Measurements from ENCODE around the gene RELT. TPM values are rescaled to one million over a fixed set of nuclear protein-coding genes. Genes with fewer than 3 reads are reported as not detected.

Gene RELT
- total and polyA plus RNA-seq, 9 of the 15 experiments (the other 6 are each of a cell fraction or from before 2014, with no cell fraction given) = 1.1 to 20.2 (median 7.4) TPM

DNA sequence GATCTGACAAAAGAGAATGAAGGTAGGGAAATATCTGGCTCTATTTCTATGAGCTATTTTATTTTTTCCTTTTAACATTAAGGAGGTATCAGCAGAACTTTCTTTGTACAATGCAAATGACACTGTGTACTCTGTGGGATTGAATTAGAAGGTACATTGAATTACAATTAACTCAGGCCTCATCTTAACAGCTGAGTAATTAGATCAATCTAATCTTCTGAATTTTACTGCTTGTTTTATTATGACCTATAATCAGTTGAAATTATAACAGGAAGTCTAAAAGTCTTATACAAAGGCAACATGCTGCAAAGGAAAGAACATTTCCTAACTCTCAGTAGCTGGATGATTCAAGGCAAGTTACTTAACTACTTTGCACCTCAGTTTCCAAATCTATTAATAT is 69.8 kb downstream of the RELT start:
- FAIRE-seq = no peak
- no peak for DNase-seq (ENCODE audit: extremely low read depth in 1 of 4, low spot score in 3 of 4)
- H3K9ac ChIP-seq (ENCODE audit: insufficient read depth in 1 of 2, low read depth in 2 of 2, low read length in 2 of 2) = no peak overlapping the region
- no peaks in the 10 kb centered on the region for H4K20me1 ChIP-seq (replicated peaks; ENCODE audit: control insufficient read depth, insufficient read depth, low read length)
- POLR2A ChIA-PET = interaction anchor here (0.6 to 2.6 kb wide), 3 partner anchors 10 to 656 kb away, joined by 3 to 10 read pairs (median 3); no protein-coding TSS in a partner anchor
- intact Hi-C loops (cut with micrococcal nuclease) = no loop called here
- H3K9me1 ChIP-seq (ENCODE audit: control insufficient read depth, insufficient read depth, low read length) = no peaks in the 10 kb centered on the region
- in situ Hi-C loops (cut with MboI) = no loop called here
- H3K27me3 ChIP-seq (ENCODE audit: control insufficient read depth in 2 of 2, insufficient read depth in 2 of 2, low read length in 2 of 2) = no peaks in the 10 kb centered on the region; a peak in 1 of 5 replicates
- ATAC-seq = no peak
- no peaks in the 10 kb centered on the region for H3K79me2 ChIP-seq (ENCODE audit: control insufficient read depth, insufficient read depth, low read length)
- CTCF ChIA-PET (ENCODE audit: low intra/inter-chr PET ratio) = no interaction called here
- no peak overlapping the region for H3K4me2 ChIP-seq (ENCODE audit: insufficient read depth, low read length)
- no peak overlapping the region for H2AFZ ChIP-seq (ENCODE audit: low read depth, low read length)
- H3K27ac ChIP-seq (ENCODE audit: extremely low read depth, low read depth, low read length) = no peak overlapping the region
- no TSS peak for BruUV-seq (replicated peaks)
- no peaks in the 10 kb centered on the region for H3K36me3 ChIP-seq (ENCODE audit: control insufficient read depth, insufficient read depth, low read length)
- H3K4me1 ChIP-seq (replicated peaks in 1 of 2; ENCODE audit: control insufficient read depth in 2 of 2, insufficient read depth in 2 of 2, low read length in 2 of 2) = no peaks in the 10 kb centered on the region
- no peak overlapping the region for H3K4me3 ChIP-seq
- H3K9me3 ChIP-seq (replicated peaks; ENCODE audit: control insufficient read depth, insufficient read depth, low read depth, low read length) = no peaks in the 10 kb centered on the region
- TF ChIP-seq, protein P1, sequence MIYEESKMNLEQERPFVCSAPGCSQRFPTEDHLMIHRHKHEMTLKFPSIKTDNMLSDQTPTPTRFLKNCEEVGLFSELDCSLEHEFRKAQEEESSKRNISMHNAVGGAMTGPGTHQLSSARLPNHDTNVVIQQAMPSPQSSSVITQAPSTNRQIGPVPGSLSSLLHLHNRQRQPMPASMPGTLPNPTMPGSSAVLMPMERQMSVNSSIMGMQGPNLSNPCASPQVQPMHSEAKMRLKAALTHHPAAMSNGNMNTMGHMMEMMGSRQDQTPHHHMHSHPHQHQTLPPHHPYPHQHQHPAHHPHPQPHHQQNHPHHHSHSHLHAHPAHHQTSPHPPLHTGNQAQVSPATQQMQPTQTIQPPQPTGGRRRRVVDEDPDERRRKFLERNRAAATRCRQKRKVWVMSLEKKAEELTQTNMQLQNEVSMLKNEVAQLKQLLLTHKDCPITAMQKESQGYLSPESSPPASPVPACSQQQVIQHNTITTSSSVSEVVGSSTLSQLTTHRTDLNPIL (CRISPR knock-in tag; IDR thresholded peaks at IDR 0.05) = no peak
- TF ChIP-seq, protein P2, sequence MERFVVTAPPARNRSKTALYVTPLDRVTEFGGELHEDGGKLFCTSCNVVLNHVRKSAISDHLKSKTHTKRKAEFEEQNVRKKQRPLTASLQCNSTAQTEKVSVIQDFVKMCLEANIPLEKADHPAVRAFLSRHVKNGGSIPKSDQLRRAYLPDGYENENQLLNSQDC (CRISPR knock-in tag; IDR thresholded peaks at IDR 0.05) = no peak
- TF ChIP-seq, protein P3, sequence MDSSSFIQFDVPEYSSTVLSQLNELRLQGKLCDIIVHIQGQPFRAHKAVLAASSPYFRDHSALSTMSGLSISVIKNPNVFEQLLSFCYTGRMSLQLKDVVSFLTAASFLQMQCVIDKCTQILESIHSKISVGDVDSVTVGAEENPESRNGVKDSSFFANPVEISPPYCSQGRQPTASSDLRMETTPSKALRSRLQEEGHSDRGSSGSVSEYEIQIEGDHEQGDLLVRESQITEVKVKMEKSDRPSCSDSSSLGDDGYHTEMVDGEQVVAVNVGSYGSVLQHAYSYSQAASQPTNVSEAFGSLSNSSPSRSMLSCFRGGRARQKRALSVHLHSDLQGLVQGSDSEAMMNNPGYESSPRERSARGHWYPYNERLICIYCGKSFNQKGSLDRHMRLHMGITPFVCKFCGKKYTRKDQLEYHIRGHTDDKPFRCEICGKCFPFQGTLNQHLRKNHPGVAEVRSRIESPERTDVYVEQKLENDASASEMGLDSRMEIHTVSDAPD (CRISPR knock-in tag; IDR thresholded peaks at IDR 0.05) = no peak
- TF ChIP-seq, protein P4, sequence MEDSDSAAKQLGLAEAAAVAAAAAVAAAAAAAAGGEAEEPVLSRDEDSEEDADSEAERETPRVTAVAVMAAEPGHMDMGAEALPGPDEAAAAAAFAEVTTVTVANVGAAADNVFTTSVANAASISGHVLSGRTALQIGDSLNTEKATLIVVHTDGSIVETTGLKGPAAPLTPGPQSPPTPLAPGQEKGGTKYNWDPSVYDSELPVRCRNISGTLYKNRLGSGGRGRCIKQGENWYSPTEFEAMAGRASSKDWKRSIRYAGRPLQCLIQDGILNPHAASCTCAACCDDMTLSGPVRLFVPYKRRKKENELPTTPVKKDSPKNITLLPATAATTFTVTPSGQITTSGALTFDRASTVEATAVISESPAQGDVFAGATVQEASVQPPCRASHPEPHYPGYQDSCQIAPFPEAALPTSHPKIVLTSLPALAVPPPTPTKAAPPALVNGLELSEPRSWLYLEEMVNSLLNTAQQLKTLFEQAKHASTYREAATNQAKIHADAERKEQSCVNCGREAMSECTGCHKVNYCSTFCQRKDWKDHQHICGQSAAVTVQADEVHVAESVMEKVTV (CRISPR knock-in tag; IDR thresholded peaks at IDR 0.05) = no peak
- TF ChIP-seq, protein P5, sequence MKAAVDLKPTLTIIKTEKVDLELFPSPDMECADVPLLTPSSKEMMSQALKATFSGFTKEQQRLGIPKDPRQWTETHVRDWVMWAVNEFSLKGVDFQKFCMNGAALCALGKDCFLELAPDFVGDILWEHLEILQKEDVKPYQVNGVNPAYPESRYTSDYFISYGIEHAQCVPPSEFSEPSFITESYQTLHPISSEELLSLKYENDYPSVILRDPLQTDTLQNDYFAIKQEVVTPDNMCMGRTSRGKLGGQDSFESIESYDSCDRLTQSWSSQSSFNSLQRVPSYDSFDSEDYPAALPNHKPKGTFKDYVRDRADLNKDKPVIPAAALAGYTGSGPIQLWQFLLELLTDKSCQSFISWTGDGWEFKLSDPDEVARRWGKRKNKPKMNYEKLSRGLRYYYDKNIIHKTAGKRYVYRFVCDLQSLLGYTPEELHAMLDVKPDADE (conservative IDR thresholded peaks at IDR 0.05; ENCODE audit: control insufficient read depth, low read depth, low read length) = no peak
- TF ChIP-seq PYGO2 (tag; IDR thresholded peaks at IDR 0.05) = no peak
- no peak for TF ChIP-seq ZNF24 (IDR thresholded peaks at IDR 0.05)
- TF ChIP-seq, protein P6, sequence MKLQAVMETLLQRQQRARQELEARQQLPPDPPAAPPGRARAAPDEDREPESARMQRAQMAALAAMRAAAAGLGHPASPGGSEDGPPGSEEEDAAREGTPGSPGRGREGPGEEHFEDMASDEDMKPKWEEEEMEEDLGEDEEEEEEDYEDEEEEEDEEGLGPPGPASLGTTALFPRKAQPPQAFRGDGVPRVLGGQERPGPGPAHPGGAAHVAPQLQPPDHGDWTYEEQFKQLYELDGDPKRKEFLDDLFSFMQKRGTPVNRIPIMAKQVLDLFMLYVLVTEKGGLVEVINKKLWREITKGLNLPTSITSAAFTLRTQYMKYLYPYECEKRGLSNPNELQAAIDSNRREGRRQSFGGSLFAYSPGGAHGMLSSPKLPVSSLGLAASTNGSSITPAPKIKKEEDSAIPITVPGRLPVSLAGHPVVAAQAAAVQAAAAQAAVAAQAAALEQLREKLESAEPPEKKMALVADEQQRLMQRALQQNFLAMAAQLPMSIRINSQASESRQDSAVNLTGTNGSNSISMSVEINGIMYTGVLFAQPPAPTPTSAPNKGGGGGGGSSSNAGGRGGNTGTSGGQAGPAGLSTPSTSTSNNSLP (IDR thresholded peaks at IDR 0.05; ENCODE audit: borderline replicate concordance, low read depth, low read length) = no peak
- no peak for TF ChIP-seq RBBP5 (IDR thresholded peaks at IDR 0.05; ENCODE audit: borderline replicate concordance, insufficient read depth, low read length, poor library complexity, severe bottlenecking)
- no peak for TF ChIP-seq LARP7 (IDR thresholded peaks at IDR 0.05)
- TF ChIP-seq NR3C1 (CRISPR knock-in tag; IDR thresholded peaks at IDR 0.05) = no peak
- no peak for TF ChIP-seq SIN3B (IDR thresholded peaks at IDR 0.05; ENCODE audit: low read depth)
- no peak for TF ChIP-seq SMARCB1 (IDR thresholded peaks at IDR 0.05; ENCODE audit: insufficient read length, low read depth)
- no peak for TF ChIP-seq SMARCC2 (IDR thresholded peaks at IDR 0.05; ENCODE audit: low read depth)
- TF ChIP-seq RFX5 (IDR thresholded peaks at IDR 0.05; ENCODE audit: low read depth, low read length) = no peak

Data from K562 (cell line).